H1 (cell line): Measurements from ENCODE around the gene VPS9D1. TPM values are rescaled to one million over a fixed set of nuclear protein-coding genes. Genes with fewer than 3 reads are reported as not detected.

Experiments
- CTCF ChIA-PET: fragments of 300-600 bp; sonication (Branson Sonifier 250); formaldehyde crosslinking; loops from one replicate; lab custom pipeline; 2021; ENCODE audit not compliant: partially characterized antibody; lab: Charles Lee
- POLR2A ChIA-PET: fragments of 300-600 bp; sonication (Branson Sonifier 250); formaldehyde crosslinking; loops from one replicate; lab custom pipeline; 2021; ENCODE audit warnings: inconsistent platforms; ENCODE audit not compliant: partially characterized antibody; lab: Charles Lee
- DNase-seq, 2 experiments: peaks; one replicate each; pipeline versions ENCODE4 v3.0.0 to v3.0.0-alpha.2; 2010 to 2022; ENCODE audit warnings: low spot score in 2 of 2, low read depth in 1 of 2, mixed read lengths in 1 of 2
- FAIRE-seq: peaks from 2 replicates; lab custom pipeline; 2011; peaks lifted over from hg19 to GRCh38; lab: Jason Lieb, UNC
- H2AFZ ChIP-seq: 2 replicates; pipeline ENCODE4 v1.8.1; 2012; ENCODE audit warnings: low read length, inconsistent platforms
- H2AK5ac ChIP-seq: 2 replicates; pipeline ENCODE4 v1.6.1; 2013; ENCODE audit warnings: low read depth, low read length
- H2BK120ac ChIP-seq: replicated peaks from 2 replicates; pipeline ENCODE3; 2013; ENCODE audit warnings: low read depth, low read length, inconsistent platforms
- H2BK12ac ChIP-seq: 2 replicates; pipeline ENCODE4 v1.6.1; 2013; ENCODE audit warnings: low read depth, low read length
- H2BK15ac ChIP-seq: 2 replicates; pipeline ENCODE4 v1.6.1; 2013; ENCODE audit warnings: low read length
- H2BK20ac ChIP-seq: 2 replicates; pipeline ENCODE4 v1.6.1; 2013; ENCODE audit warnings: low read length
- H2BK5ac ChIP-seq: 2 replicates; pipeline ENCODE4 v1.6.1; 2013; ENCODE audit warnings: low read depth, low read length
- H3K14ac ChIP-seq: 2 replicates; pipeline ENCODE4 v1.6.1; 2013; ENCODE audit warnings: inconsistent platforms; ENCODE audit not compliant: insufficient read length
- H3K18ac ChIP-seq: 2 replicates; pipeline ENCODE4 v1.6.1; 2013; ENCODE audit warnings: low read length; ENCODE audit errors: extremely low read depth
- H3K23ac ChIP-seq: 2 replicates; pipeline ENCODE4 v1.6.1; 2013; ENCODE audit warnings: inconsistent platforms; ENCODE audit not compliant: insufficient read length
- H3K23me2 ChIP-seq: 2 replicates; pipeline ENCODE4 v1.6.1; 2013; ENCODE audit warnings: low read depth, low read length
- H3K27ac ChIP-seq: 2 replicates; pipeline ENCODE4 v1.6.1; 2011; ENCODE audit warnings: low read depth, low read length, inconsistent platforms
- H3K27me3 ChIP-seq, 4 experiments: replicated peaks in 1 of 4; 1 replicate in 1 of 4; 2 replicates in 3 of 4; pipeline versions ENCODE4 v1.6.1 to v1.8.1; 2011 to 2013; ENCODE audit warnings: low read length in 3 of 4, mild to moderate bottlenecking in 3 of 4, inconsistent platforms in 2 of 4, mixed read lengths in 2 of 4, moderate library complexity in 1 of 4; ENCODE audit not compliant: control insufficient read depth in 3 of 4, insufficient read depth in 3 of 4; ENCODE audit errors: extremely low read depth in 1 of 4
- H3K36me3 ChIP-seq, 4 experiments: 2 replicates each; pipeline versions ENCODE4 v1.6.1 to v1.8.1; 2011 to 2013; ENCODE audit warnings: mild to moderate bottlenecking in 4 of 4, low read length in 3 of 4, moderate library complexity in 2 of 4, control low read depth in 1 of 4, inconsistent platforms in 1 of 4; ENCODE audit not compliant: insufficient read depth in 4 of 4, control insufficient read depth in 2 of 4
- H3K4ac ChIP-seq: replicated peaks from 2 replicates; pipeline ENCODE3; 2013; ENCODE audit warnings: low read length, low read depth, mixed read lengths, inconsistent platforms; ENCODE audit not compliant: insufficient read length
- H3K4me1 ChIP-seq, 4 experiments: replicated peaks in 1 of 4; 1 replicate in 1 of 4; 2 replicates in 3 of 4; pipeline versions ENCODE4 v1.6.1 to v1.8.1; 2011 to 2013; ENCODE audit warnings: low read length in 3 of 4, inconsistent platforms in 2 of 4, mixed read lengths in 1 of 4; ENCODE audit not compliant: insufficient read depth in 4 of 4, control insufficient read depth in 3 of 4
- H3K4me2 ChIP-seq, 2 experiments: 2 replicates each; pipeline versions ENCODE4 v1.6.1 to v1.8.1; 2011 to 2013; ENCODE audit warnings: low read depth in 2 of 2, low read length in 2 of 2, control low read depth in 1 of 2, inconsistent platforms in 1 of 2, mild to moderate bottlenecking in 1 of 2; ENCODE audit not compliant: insufficient read depth in 1 of 2
- H3K4me3 ChIP-seq, 4 experiments: fragments of 200-600, 300-600 bp in 1 of 4; sonication (generic), shearing (Covaris generic), sonication (Bioruptor Twin) in 1 of 4; 2 replicates each; pipeline versions ENCODE4 v1.5.1 to v1.8.1; 2011 to 2016; ENCODE audit warnings: low read length in 4 of 4, low read depth in 3 of 4, control low read depth in 2 of 4, inconsistent platforms in 2 of 4, mild to moderate bottlenecking in 2 of 4, mixed read lengths in 1 of 4, moderate library complexity in 1 of 4; ENCODE audit not compliant: insufficient read depth in 2 of 4; ENCODE audit errors: extremely low read depth in 1 of 4
- H3K56ac ChIP-seq: replicated peaks from 2 replicates; pipeline ENCODE3; 2013; ENCODE audit warnings: low read depth, mild to moderate bottlenecking, mixed read lengths, low read length, inconsistent platforms; ENCODE audit not compliant: insufficient read length
- H3K79me1 ChIP-seq: 2 replicates; pipeline ENCODE4 v1.6.1; 2013; ENCODE audit warnings: low read depth, low read length, control low read depth
- H3K79me2 ChIP-seq, 2 experiments: 2 replicates each; pipeline versions ENCODE4 v1.6.1 to v1.8.1; 2012 to 2013; ENCODE audit warnings: low read length in 2 of 2, mild to moderate bottlenecking in 2 of 2, inconsistent platforms in 1 of 2; ENCODE audit not compliant: insufficient read depth in 2 of 2, control insufficient read depth in 1 of 2
- H3K9ac ChIP-seq, 4 experiments: replicated peaks in 1 of 4; 1 replicate in 1 of 4; 2 replicates in 3 of 4; pipeline versions ENCODE4 v1.6.1 to v1.8.1; 2011 to 2013; ENCODE audit warnings: low read depth in 3 of 4, low read length in 3 of 4, control low read depth in 2 of 4, mild to moderate bottlenecking in 2 of 4, moderate library complexity in 2 of 4, inconsistent platforms in 1 of 4; ENCODE audit errors: extremely low read depth in 1 of 4
- H3K9me3 ChIP-seq, 2 experiments: 2 replicates each; pipeline versions ENCODE4 v1.6.1 to v1.8.1; 2012 to 2013; ENCODE audit warnings: mild to moderate bottlenecking in 2 of 2, moderate library complexity in 2 of 2, control low read depth in 1 of 2, inconsistent platforms in 1 of 2, low read depth in 1 of 2, low read length in 1 of 2, mixed read lengths in 1 of 2; ENCODE audit not compliant: insufficient read depth in 2 of 2
- H4K20me1 ChIP-seq, 2 experiments: replicated peaks in 1 of 2; 2 replicates each; pipeline versions ENCODE3 to v1.8.1; 2011 to 2013; ENCODE audit warnings: inconsistent platforms in 2 of 2, low read length in 2 of 2, mild to moderate bottlenecking in 1 of 2; ENCODE audit not compliant: insufficient read depth in 2 of 2, control insufficient read depth in 1 of 2
- H4K5ac ChIP-seq: 2 replicates; pipeline ENCODE4 v1.6.1; 2013; ENCODE audit warnings: low read length, low read depth, mixed read lengths, inconsistent platforms; ENCODE audit not compliant: insufficient read length
- H4K8ac ChIP-seq: 2 replicates; pipeline ENCODE4 v1.8.0; 2013; ENCODE audit warnings: mild to moderate bottlenecking, moderate library complexity, low read length, inconsistent platforms; ENCODE audit not compliant: insufficient read depth; ENCODE audit errors: extremely low read depth
- H4K91ac ChIP-seq: replicated peaks from 2 replicates; pipeline ENCODE3; 2013; ENCODE audit warnings: low read length, mixed read lengths, inconsistent platforms; ENCODE audit not compliant: insufficient read length
- YY1 ChIP-seq: IDR thresholded peaks from 2 replicates; pipeline ENCODE4 v1.6.1; 2011; ENCODE audit warnings: low read depth, mild to moderate bottlenecking, low read length
- WGBS, 2 experiments: shearing (Covaris generic) in 1 of 2; methylation state at CpG; one replicate each; pipeline versions ENCODE4 v1.1.6 to v1.1.7; 2013 to 2015; ENCODE audit warnings: low lambda C conversion rate in 2 of 2, mixed read lengths in 2 of 2, inconsistent platforms in 1 of 2, low coverage in 1 of 2, missing lambda C conversion rate in 1 of 2; ENCODE audit not compliant: insufficient replicate concordance in 2 of 2, insufficient coverage in 1 of 2, insufficient read length in 1 of 2; ENCODE audit errors: extremely low coverage in 1 of 2, missing lambda C conversion rate in 1 of 2; 5-methylcytosine and 5-hydroxymethylcytosine counted together
- polyA plus RNA-seq, 7 experiments: library from polyadenylated mRNA; depleted of rRNA in 3 of 7; stranded (reverse) in 5 of 7; unstranded in 2 of 7; fragments of >200 nt in 5 of 7; fragments of 200-250 nt in 2 of 7; gene quantifications; 1 replicate in 5 of 7; 2 replicates in 1 of 7; 4 replicates in 1 of 7; pipeline versions ENCODE4 v1.2.1 to v1.2.3, GENCODE V29; 2011 to 2013; ENCODE audit warnings: missing spikeins in 2 of 7, mixed read lengths in 2 of 7
- total RNA-seq: library from RNA; stranded (reverse); fragmentation: NEBNext Ultra II Directional; extraction: Animal tissue kit (Norgen Biotek cat#: 25700); gene quantifications from 2 replicates; pipeline ENCODE4 v1.2.1, GENCODE V29; 2021

The VPS9D1 gene
- total and polyA plus RNA-seq, 2 of the 8 experiments (the other 6 are each of a cell fraction or from before 2014, with no cell fraction given): 2.9 to 5.4 TPM

GRCh38 chr16:89749637-89750036 is 28.9 kb upstream of the VPS9D1 start:
- H2AFZ ChIP-seq: no peak overlapping the region
- H3K4ac ChIP-seq: no peak overlapping the region
- no peak overlapping the region for H4K91ac ChIP-seq
- POLR2A ChIA-PET: interaction anchor here (1.6 to 2.4 kb wide), 2 partner anchors 9 to 50 kb away, joined by 4 to 16 read pairs; no protein-coding TSS in a partner anchor
- H2BK15ac ChIP-seq: no peak overlapping the region
- H2BK20ac ChIP-seq: no peak overlapping the region
- no peak overlapping the region for H3K18ac ChIP-seq
- H3K79me2 ChIP-seq: no peaks in the 10 kb centered on the region
- FAIRE-seq: no peak
- no peak overlapping the region for H4K8ac ChIP-seq
- peaks cover 0 to 3% of the 10 kb centered on the region in 2 experiments for H4K20me1 ChIP-seq
- 92% methylated on average over 10 of the region's 10 CpGs; no CpG with 5 or more reads in 1 of the 2 experiments for WGBS, 2 experiments
- no peak overlapping the region for H2AK5ac ChIP-seq
- H3K27ac ChIP-seq: no peak overlapping the region
- H3K9ac ChIP-seq: no peak overlapping the region
- no peak overlapping the region for H3K23ac ChIP-seq
- no peak overlapping the region for H3K56ac ChIP-seq
- no peak for DNase-seq
- no peaks in the 10 kb centered on the region for H3K9me3 ChIP-seq
- H3K4me1 ChIP-seq: no peaks in the 10 kb centered on the region
- no peak overlapping the region for H3K4me2 ChIP-seq
- no peak overlapping the region for H3K14ac ChIP-seq
- H3K79me1 ChIP-seq: no peaks in the 10 kb centered on the region
- H3K27me3 ChIP-seq: no peaks in the 10 kb centered on the region
- H2BK12ac ChIP-seq: no peak overlapping the region
- H2BK5ac ChIP-seq: no peak overlapping the region
- no peaks in the 10 kb centered on the region for H3K23me2 ChIP-seq
- peaks cover 13 to 50% (median 43%) of the 10 kb centered on the region in 4 experiments for H3K36me3 ChIP-seq
- no peak overlapping the region for H2BK120ac ChIP-seq
- no peak overlapping the region for H3K4me3 ChIP-seq
- CTCF ChIA-PET: interaction anchor here (0.6 to 2.7 kb wide), 4 partner anchors 10 to 111 kb away, joined by 3 to 6 read pairs (median 5); no protein-coding TSS in a partner anchor
- H4K5ac ChIP-seq: no peak overlapping the region
- TF ChIP-seq YY1: no peak
